Measurements from ENCODE around the gene NCEH1.
A peak's percentile ranks its signal among the peaks of the same experiment; 100 is the strongest.
"Not testable (repeated sequence)": the region's sequence is repeated elsewhere in the genome, so short reads cannot be mapped to it uniquely, and the experiment has no call there.

NCEH1 gene

GRCh38 chr3:172675441-172676193 is 35.2 kb downstream of the NCEH1 start:
- ATAC-seq, result no peak

- ATAC-seq, result peak; percentile 44 to 53
Measured at GRCh38 chr3:172673210-172673679, 37.6 kb downstream of the NCEH1 start.

- ATAC-seq, result no peak
Measured at GRCh38 chr3:172669021-172669420, 41.8 kb downstream of the NCEH1 start.

- ATAC-seq, result peak; percentile 65 to 78
Measured at GRCh38 chr3:172666873-172667694, 43.8 kb downstream of the NCEH1 start.

GRCh38 chr3:172666181-172666872 is 44.5 kb downstream of the NCEH1 start:
- ATAC-seq, result no peak

GRCh38 chr3:172665510-172665909 is 45.4 kb downstream of the NCEH1 start:
- not testable (repeated sequence) for ATAC-seq

- not testable (repeated sequence) for ATAC-seq
Measured at GRCh38 chr3:172660421-172660820, 50.4 kb downstream of the NCEH1 start.

GRCh38 chr3:172659246-172660002 is 51.4 kb downstream of the NCEH1 start:
- ATAC-seq, result no peak

GRCh38 chr3:172658344-172659245 is 52.3 kb downstream of the NCEH1 start:
- no peak for ATAC-seq

GRCh38 chr3:172656602-172657001 is 54.3 kb downstream of the NCEH1 start:
- no peak for ATAC-seq

GRCh38 chr3:172655388-172655787 is 55.5 kb downstream of the NCEH1 start:
- no peak for ATAC-seq

GRCh38 chr3:172654470-172654869 is 56.4 kb downstream of the NCEH1 start:
- no peak for ATAC-seq

- no peak for ATAC-seq
Measured at GRCh38 chr3:172653004-172653572, 57.8 kb downstream of the NCEH1 start.

- ATAC-seq, result no peak
Measured at GRCh38 chr3:172651936-172652625, 58.8 kb downstream of the NCEH1 start.

- ATAC-seq, result no peak
Measured at GRCh38 chr3:172649987-172650386, 60.9 kb downstream of the NCEH1 start.

GRCh38 chr3:172648747-172649146 is 62.1 kb downstream of the NCEH1 start:
- ATAC-seq, result no peak

GRCh38 chr3:172647823-172648222 is 63.0 kb downstream of the NCEH1 start:
- no peak for ATAC-seq

- no peak for ATAC-seq
Measured at GRCh38 chr3:172647080-172647479, 63.8 kb downstream of the NCEH1 start.

- no peak for ATAC-seq
Measured at GRCh38 chr3:172646439-172647015, 64.3 kb downstream of the NCEH1 start.

- no peak for ATAC-seq
Measured at GRCh38 chr3:172644258-172644657, 66.6 kb downstream of the NCEH1 start.
